ENCODE results near the gene CRAT.

CRAT gene

GRCh38 chr9:129110740-129111527 is at the start of gene CRAT, which contains the start of gene PTPA:
TSS of gene CRAT (minus strand) at chr9:129110793. CDS start at chr9:129110509, 284 bp downstream.
TSS of gene PTPA (plus strand) at chr9:129111415. CDS start at chr9:129111601, 186 bp downstream.
- peak; percentile 88 for DNase-seq
- in situ Hi-C loops (cut with MboI; ENCODE audit: low pct_unique_long_range_greater_than_20kb, low sequenced_read_pairs), result no loop called here

DNA sequence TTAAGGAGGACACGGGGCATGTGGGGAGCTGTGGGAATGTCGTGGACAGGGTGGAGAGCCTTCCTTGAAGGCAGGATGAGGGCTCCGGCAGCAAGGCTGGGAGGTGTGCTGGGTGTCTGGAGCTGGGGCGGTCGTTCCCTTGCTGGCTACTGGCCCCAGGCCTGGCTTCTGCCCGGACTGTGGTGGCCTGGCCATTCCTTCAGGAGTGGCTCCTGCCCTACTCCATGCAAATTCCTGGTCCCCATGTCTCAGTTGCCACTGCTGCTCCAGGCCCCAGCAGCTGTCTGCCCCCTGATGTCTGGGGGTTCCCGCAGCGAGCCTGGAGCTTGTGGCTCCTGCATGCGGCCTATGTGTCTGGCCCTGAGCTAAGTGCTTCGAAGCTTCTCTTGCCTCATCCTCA is 45.6 kb upstream of the CRAT start:
- DNase-seq, result no peak
- in situ Hi-C loops (cut with MboI; ENCODE audit: low pct_unique_long_range_greater_than_20kb, low sequenced_read_pairs), result no loop called here

- no peak for DNase-seq
- in situ Hi-C loops (cut with MboI; ENCODE audit: low pct_unique_long_range_greater_than_20kb, low sequenced_read_pairs), result no loop called here
Measured at GRCh38 chr9:129154866-129155477, 44.4 kb upstream of the CRAT start.

GRCh38 chr9:129151469-129151868 is 40.9 kb upstream of the CRAT start:
- no peak for DNase-seq
- in situ Hi-C loops (cut with MboI; ENCODE audit: low pct_unique_long_range_greater_than_20kb, low sequenced_read_pairs), result no loop called here

DNA sequence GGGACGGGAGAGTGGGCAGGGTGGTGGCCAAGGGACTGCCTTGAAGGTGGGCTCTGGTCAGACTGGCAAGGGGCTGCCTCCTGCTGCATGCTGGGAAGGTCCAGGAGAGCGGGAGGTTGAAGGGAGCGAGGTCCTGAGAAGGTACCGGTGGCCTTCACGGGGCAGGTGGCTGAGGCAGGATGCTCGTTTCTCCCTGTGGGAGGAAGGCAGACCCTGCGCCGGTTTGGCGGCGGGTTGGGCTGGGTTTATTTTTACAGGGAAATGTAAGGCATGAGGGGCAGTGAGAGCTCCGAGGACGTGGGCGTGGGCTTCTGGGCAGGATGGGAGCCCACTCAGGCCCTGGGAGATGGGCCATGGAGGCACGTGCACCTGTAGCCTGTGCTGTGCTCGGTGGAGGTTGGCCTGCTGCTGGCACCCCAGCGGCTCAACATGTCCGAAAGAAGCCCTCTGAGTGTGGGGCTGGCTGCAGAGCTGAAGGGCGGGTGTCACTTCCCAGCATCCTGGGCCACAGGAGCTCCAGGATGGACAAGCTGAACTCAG is 40.1 kb upstream of the CRAT start:
- in situ Hi-C loops (cut with MboI; ENCODE audit: low pct_unique_long_range_greater_than_20kb, low sequenced_read_pairs), result no loop called here
- DNase-seq, result no peak

- DNase-seq, result no peak
- in situ Hi-C loops (cut with MboI; ENCODE audit: low pct_unique_long_range_greater_than_20kb, low sequenced_read_pairs), result no loop called here
Measured at GRCh38 chr9:129150122-129150521, 39.5 kb upstream of the CRAT start.

- in situ Hi-C loops (cut with MboI; ENCODE audit: low pct_unique_long_range_greater_than_20kb, low sequenced_read_pairs), result loop anchor here (25.0 kb wide), 1 partner anchor 638 kb away; no protein-coding TSS in a partner anchor
- no peak for DNase-seq
Measured at GRCh38 chr9:129149442-129149841, 38.8 kb upstream of the CRAT start.

- in situ Hi-C loops (cut with MboI; ENCODE audit: low pct_unique_long_range_greater_than_20kb, low sequenced_read_pairs), result loop anchor here (25.0 kb wide), 1 partner anchor 639 kb away; no protein-coding TSS in a partner anchor
- DNase-seq, result no peak
Measured at GRCh38 chr9:129148463-129149204, 38.0 kb upstream of the CRAT start.

GRCh38 chr9:129146441-129146941 is 35.9 kb upstream of the CRAT start:
- in situ Hi-C loops (cut with MboI; ENCODE audit: low pct_unique_long_range_greater_than_20kb, low sequenced_read_pairs), result loop anchor here (25.0 kb wide), 1 partner anchor 641 kb away; no protein-coding TSS in a partner anchor

GRCh38 chr9:129145841-129146292 is 35.3 kb upstream of the CRAT start:
- DNase-seq, result no peak
- in situ Hi-C loops (cut with MboI; ENCODE audit: low pct_unique_long_range_greater_than_20kb, low sequenced_read_pairs), result loop anchor here (25.0 kb wide), 1 partner anchor 641 kb away; no protein-coding TSS in a partner anchor

More at GRCh38 chr9:129146441-129146941, 35.9 kb upstream of the CRAT start:
- no peak for DNase-seq

GRCh38 chr9:129145316-129145715 is 34.7 kb upstream of the CRAT start:
- in situ Hi-C loops (cut with MboI; ENCODE audit: low pct_unique_long_range_greater_than_20kb, low sequenced_read_pairs), result loop anchor here (25.0 kb wide), 1 partner anchor 642 kb away; no protein-coding TSS in a partner anchor
- DNase-seq, result no peak

DNA sequence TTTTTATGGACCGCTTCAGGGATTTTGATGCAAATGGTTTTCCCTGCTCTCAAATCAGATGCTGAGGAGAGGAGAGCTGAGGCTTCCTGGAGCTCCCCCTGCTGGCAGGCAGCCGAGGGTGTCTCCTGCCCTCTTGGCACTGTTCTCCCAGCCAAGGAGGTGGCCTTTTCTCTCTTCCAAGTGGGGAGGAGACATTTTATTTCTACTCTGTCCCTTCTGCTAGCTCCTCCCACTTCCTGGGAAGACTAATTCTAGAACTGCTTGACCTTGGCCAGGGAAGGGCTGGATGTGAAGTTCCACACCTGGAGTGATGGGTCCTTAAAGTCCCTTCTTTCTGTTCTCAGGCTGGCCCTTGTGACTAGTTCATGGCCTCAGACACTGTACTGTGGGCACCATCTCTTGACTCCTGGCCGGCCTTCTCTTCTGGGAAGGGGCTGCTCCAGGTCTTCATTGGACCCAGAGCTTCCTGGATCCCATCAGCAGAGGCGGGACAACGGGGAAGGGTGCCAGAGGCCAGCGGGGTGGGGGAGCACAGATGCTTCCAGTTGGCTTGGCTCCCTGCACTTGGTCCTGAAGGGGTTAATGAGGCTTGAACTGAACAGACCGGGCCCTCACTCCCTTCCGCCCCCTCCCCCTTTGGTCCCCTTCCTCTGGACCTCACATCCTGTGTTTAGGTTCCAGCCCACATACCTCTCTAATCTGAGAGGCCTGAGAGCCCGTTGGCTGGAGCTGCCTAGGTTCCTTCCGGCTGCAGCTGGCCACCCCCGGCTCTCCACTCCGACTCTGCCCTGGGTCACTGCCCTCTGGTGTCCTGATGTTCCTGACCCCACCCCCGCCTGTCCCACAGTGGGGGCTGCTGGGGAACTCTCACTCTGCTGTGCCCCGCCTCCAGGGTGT is 32.7 kb upstream of the CRAT start:
- peak; percentile 83 for DNase-seq
- in situ Hi-C loops (cut with MboI; ENCODE audit: low pct_unique_long_range_greater_than_20kb, low sequenced_read_pairs), result loop anchor here (25.0 kb wide), 1 partner anchor 644 kb away; no protein-coding TSS in a partner anchor

DNA sequence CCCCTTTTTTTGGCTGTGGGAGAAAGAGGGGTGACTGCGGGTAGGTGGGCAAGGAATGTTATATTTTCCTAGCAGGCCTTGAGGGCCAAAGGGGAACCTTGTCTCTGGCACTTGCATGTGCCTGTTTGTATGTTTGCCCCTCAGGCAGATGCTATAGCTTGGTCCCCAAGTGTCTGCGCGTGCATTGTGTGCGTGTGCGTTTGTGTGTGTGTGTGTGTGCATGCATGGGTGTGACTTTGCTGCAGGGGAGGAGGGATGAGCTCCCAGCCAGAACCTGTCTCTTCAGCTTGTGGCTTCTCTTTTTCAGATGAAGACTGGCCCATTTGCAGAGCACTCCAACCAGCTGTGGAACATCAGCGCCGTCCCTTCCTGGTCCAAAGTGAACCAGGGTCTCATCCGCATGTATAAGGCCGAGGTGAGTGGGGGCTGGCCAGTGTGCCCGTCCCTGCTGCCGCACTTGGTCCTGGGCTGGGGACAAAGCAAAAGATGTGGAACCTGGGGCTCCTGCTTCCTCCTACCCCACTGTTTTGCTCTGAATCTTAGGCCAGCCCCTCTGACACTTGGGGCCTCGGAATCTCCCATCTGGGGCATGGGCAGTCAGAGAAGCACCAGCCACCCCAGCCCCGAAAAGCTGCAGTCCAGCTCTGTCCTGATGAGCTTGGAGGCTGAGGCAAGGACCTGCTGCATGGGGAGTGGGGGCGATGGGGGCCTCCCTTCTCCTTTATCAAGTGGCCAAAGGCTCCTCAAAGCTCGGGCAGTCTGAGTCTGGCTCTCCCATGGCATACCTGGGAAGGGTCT is 31.7 kb upstream of the CRAT start:
- in situ Hi-C loops (cut with MboI; ENCODE audit: low pct_unique_long_range_greater_than_20kb, low sequenced_read_pairs), result loop anchor here (25.0 kb wide), 1 partner anchor 645 kb away; no protein-coding TSS in a partner anchor
- DNase-seq, result no peak

DNA sequence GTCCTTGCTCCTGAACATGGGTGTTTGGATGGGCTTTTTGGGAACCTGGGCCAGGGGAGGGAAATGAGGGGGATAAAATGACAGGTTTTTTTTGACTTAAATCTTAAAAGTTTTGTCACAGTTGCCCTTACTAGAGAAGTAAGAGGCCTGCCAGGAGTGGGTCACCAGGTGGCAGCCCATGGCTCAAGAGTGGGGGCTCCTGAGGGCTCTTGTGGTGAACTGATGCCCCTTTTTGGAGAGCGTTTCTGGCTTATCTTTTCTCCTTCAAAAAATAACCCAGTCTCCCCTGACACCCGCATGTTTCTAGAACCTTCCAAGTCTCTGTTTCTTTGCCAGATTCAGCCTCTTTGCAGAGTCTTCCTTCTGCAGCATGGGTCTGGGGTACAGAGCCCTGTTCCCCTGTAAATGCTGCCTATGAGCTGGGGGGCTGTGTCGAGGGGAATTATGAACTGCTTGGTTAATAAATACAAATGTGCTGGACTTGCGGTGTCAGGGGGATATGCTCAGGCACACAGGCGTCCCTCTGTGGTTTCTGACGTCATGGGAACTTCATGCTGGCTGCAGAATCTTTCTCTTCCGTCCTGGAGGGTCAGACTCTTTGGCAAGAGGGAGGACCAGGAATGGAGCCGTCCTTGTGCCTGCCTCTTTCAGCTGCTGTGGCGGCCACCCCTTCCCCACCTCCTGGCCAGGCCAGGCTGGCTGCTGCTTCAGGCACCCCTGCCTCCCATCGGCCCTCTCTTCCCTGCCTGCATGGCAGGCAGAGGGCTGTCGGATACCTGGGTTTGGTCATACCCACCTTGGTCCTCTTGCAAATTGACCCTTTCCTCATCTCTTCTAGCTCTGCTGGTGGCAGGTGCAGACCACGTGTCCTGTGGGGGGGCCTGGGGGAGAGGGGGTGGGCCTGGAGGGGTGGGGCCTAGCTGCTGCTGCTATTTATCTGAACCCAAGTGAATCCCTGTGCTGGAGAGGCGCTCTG is 30.8 kb upstream of the CRAT start:
- DNase-seq, result peak; percentile 44
- in situ Hi-C loops (cut with MboI; ENCODE audit: low pct_unique_long_range_greater_than_20kb, low sequenced_read_pairs), result loop anchor here (25.0 kb wide), 1 partner anchor 646 kb away; no protein-coding TSS in a partner anchor

DNA sequence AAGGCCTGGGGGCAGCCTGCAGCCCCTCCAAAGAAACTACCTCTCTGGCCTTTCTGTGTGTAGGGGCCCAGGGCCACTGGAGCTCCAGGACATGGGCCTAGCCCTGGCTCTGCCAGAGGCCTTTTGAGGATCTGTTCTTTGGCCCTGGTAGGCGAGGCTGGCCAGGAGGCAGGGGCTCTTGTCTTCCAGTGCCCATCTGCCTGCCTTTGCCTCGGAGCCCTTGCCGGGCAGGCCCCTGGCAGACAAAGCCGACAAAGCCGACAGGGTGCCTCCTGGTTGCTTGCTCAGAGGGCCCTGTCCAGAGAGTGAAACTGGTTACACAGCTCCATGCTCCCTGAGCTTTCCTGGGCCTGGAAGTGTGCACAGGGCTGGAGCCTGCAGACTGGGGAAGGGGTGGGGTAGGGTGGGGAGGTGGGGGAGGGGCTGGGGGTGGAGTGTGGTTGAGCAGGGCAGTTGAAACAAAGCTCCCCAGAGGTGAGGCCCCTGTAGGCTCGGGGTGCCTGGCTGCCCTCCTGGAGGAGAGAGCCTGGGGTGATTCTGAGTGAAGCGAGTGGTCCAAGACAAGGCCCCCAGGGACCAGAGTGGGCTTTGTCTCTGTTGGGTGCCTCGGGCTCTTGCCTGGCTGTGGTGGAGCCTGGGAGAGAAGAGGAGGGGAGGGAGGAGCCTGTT is 29.9 kb upstream of the CRAT start:
- in situ Hi-C loops (cut with MboI; ENCODE audit: low pct_unique_long_range_greater_than_20kb, low sequenced_read_pairs), result loop anchor here (25.0 kb wide), 1 partner anchor 647 kb away; no protein-coding TSS in a partner anchor
- peak; percentile 21 for DNase-seq
